HCT116 (cell line): ENCODE results near the gene TRAK1.

ENCODE experiments used
- CTCF ChIP-seq, 3 experiments: fragments of 200-600 bp in 1 of 3; sonication (generic) in 1 of 3; IDR thresholded peaks in 2 of 3; conservative IDR thresholded peaks in 1 of 3; 2 replicates each; pipeline ENCODE4 v1.5.1; 2012 to 2017; ENCODE audit warnings: low read depth in 2 of 3, low read length in 2 of 3, antibody characterized with exemption in 1 of 3, borderline replicate concordance in 1 of 3, control low read depth in 1 of 3, mild to moderate bottlenecking in 1 of 3, mixed read lengths in 1 of 3, mixed run types in 1 of 3, moderate library complexity in 1 of 3; ENCODE audit not compliant: insufficient read depth in 1 of 3
- FOSL1 ChIP-seq: IDR thresholded peaks from 2 replicates; pipeline ENCODE4 v1.6.1; 2012; ENCODE audit warnings: low read depth
- POLR2A ChIP-seq: IDR thresholded peaks from 2 replicates; pipeline ENCODE4 v1.7.0; 2011; ENCODE audit warnings: borderline replicate concordance; ENCODE audit not compliant: insufficient read depth, insufficient read length; ENCODE audit errors: extremely low read depth
- POLR2AphosphoS5 ChIP-seq: IDR thresholded peaks from 2 replicates; pipeline ENCODE4 v1.6.1; 2011; ENCODE audit warnings: mild to moderate bottlenecking, low read depth, low read length, moderate library complexity
- REST ChIP-seq: IDR thresholded peaks from 2 replicates; pipeline ENCODE4 v1.6.1; 2012; ENCODE audit warnings: low read depth
- SIN3A ChIP-seq: IDR thresholded peaks from 2 replicates; pipeline ENCODE4 v1.6.1; 2012; ENCODE audit warnings: low read depth

- no peak for TF ChIP-seq POLR2A
- TF ChIP-seq SIN3A = no peak
- TF ChIP-seq CTCF (IDR thresholded peaks at IDR 0.05 in 2 of 3, conservative IDR thresholded peaks at IDR 0.05 in 1 of 3; ENCODE audit: borderline replicate concordance in 1 of 3, insufficient read depth in 1 of 3, low read depth in 2 of 3, low read length in 2 of 3) = no peak
- TF ChIP-seq FOSL1 = no peak
- TF ChIP-seq REST = no peak
- TF ChIP-seq POLR2AphosphoS5 = no peak
Measured at GRCh38 chr3:42224178-42224577, 133.0 kb downstream of the TRAK1 start.
